HG03097 (cell line): ENCODE results near the gene CHRM4.
"Not testable (repeated sequence)": the region's sequence is repeated elsewhere in the genome, so short reads cannot be mapped to it uniquely, and the experiment has no call there.

Experiments used
- ATAC-seq: cut with Tn5 transposase; IDR thresholded peaks from one replicate; pipeline ENCODE4 v1.9.1; 2021; ENCODE audit not compliant: unreplicated experiment, low FRiP score

The CHRM4 gene

DNA sequence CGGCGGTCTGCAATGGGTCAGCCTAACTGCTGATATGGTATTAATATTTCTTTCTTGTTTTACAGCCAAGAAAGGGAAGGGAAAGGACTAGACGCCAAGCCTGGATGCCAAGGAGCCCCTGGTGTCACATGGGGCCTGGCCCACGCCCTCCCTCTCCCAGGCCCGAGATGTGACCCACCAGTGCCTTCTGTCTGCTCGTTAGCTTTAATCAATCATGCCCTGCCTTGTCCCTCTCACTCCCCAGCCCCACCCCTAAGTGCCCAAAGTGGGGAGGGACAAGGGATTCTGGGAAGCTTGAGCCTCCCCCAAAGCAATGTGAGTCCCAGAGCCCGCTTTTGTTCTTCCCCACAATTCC lies 8.2 kb downstream of the CHRM4 start:
- no peak for ATAC-seq

DNA sequence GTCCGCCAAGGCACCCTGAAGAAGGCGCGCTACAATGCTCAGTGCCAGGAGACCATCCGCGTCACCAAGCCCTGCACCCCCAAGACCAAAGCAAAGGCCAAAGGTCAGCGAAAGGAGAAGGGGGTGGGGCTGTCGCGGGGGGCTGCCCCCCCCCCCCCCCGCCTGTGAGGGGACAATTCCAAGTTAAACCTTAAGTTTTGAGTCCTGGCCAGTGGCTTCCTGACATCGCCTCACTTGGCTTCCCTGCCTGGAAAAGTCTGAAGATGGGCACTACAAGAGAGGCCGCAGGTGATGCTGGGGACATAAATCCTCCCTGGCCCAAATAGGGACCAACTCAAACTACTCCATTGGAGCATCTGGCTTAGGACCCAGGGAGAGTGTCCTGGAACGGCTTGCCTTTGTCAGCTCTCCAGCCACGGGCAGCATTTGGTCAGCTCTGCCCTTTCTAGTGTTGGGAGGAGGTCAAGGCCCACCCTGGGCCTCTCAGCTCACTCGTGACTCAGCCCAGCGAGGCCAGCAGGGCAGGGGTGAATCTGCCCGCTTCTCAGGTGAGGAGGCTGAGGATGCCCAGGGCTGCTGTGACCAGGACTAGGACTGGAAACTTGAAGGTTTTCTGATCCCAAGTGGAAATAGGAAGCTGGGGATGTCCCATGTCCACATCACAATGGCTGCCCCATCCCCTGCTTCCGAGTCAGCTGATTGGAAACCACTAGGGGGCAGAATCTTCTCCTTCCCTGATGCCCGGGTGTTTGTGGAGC lies 8.8 kb downstream of the CHRM4 start:
- no peak for ATAC-seq

DNA sequence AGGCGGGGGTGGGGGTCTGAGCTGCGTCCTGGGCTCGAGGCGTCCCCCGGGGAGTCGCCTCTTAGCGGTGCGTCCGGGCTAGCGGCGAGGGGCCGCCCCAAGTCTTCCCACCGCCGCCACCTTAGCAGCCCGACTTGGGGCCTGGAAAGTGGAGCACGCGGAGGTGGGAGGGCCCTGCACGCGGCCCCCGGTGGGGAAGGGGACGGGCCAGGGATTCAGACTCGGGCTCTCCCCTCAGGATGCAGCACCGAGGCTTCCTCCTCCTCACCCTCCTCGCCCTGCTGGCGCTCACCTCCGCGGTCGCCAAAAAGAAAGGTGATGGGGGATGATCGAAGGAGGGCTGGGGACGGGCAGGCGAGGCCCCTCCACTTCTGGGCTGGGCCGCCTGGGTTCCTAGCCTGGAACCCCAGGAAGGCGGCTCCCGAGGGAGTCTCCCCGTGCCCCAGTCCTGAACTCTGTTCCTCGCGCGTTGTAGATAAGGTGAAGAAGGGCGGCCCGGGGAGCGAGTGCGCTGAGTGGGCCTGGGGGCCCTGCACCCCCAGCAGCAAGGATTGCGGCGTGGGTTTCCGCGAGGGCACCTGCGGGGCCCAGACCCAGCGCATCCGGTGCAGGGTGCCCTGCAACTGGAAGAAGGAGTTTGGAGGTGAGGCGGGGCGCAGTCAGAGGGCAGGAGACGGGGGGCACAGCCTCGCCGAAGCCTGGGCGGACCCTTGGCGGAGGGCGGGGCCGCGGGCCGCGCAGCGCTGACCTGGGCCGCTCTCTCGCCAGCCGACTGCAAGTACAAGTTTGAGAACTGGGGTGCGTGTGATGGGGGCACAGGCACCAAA lies 9.5 kb downstream of the CHRM4 start:
- no peak for ATAC-seq

DNA sequence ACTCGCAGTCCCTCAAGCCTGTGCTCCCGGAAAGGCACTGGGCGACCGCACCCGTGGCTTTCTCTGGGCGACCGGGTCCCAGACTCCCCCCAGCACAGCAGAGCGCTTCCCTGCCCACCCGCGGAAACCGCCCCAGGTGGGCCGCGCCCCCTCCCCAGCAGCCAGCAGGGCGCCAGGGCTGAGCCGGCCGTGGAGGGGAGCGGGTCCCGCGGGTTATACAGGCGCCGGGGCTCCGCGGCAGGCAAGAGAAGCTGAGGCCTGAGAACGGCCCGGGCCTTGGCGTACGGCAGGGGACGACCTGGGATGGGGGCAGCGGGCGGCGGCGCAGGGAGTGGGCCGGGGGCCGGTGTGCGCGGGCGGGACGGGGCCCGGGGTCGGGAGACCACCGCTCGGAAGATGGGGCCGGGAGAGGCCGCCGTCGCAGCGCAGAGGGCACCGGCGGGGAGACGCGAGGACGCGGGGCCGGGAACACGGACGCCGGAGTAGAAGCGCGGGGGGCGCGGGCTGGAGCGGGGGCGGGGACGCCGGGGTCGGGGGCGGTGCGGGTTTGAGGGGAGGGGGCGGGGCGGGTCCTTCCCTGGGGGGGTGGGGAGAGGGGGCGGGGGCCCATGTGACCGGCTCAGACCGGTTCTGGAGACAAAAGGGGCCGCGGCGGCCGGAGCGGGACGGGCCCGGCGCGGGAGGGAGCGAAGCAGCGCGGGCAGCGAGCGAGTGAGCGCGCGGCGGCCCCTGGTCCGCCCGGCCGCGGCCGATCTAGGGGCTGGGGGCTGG lies 10.3 kb downstream of the CHRM4 start, which contains the start of gene MDK:
Gene MDK, plus strand, starts transcription at position 622 of the 771 bp plus-strand sequence. CDS start 389 bp downstream, outside the sequence.
- ATAC-seq, result no peak

DNA sequence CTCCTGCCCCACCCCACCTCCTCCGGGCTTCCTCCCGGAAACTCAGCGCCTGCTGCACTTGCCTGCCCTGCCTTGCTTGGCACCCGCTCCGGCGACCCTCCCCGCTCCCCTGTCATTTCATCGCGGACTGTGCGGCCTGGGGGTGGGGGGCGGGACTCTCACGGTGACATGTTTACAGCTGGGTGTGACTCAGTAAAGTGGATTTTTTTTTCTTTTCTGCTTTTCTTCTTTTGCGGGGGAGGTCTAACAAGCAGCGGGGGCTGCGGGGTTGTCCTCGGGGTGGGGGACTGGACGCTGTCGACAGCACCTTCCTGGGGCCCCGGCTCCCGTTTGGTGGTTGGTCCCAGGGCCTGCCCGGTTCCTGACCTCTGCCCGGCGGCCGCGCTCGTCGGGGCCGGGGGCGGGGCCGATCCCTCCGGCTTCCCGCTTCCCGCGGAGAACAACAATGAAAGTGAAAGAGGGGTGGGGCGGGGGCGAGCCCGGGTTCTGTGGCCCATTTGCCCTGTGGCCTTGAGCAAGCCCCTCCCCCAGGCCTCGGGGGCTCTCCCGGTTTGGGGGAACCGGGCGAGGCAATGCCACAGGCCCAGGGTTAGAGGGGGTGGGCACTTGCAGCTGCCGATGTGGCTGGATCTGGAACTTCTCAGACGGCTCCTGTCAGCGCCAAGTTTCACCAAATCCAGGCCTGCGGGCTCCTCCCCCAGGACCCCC lies 11.1 kb downstream of the CHRM4 start:
- no peak for ATAC-seq

DNA sequence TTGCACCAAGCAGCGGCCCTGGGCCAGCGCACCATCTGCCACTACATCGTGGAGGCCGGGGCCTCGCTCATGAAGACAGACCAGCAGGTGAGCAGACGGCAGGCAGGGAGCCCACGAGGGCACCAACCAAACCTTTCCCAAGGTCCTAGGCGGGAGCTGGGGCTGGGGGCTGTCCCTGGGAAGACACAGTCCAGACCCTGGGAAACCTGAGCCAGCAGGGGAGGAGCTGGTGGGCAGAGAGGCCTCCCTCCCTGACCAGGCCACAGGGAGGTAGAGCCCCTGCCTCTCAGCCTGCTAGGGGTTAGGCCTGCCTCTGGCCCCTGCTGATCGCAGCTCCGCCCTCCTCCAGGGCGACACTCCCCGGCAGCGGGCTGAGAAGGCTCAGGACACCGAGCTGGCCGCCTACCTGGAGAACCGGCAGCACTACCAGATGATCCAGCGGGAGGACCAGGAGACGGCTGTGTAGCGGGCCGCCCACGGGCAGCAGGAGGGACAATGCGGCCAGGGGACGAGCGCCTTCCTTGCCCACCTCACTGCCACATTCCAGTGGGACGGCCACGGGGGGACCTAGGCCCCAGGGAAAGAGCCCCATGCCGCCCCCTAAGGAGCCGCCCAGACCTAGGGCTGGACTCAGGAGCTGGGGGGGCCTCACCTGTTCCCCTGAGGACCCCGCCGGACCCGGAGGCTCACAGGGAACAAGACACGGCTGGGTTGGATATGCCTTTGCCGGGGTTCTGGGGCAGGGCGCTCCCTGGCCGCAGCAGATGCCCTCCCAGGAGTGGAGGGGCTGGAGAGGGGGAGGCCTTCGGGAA lies 11.9 kb downstream of the CHRM4 start:
- not testable (repeated sequence) for ATAC-seq

DNA sequence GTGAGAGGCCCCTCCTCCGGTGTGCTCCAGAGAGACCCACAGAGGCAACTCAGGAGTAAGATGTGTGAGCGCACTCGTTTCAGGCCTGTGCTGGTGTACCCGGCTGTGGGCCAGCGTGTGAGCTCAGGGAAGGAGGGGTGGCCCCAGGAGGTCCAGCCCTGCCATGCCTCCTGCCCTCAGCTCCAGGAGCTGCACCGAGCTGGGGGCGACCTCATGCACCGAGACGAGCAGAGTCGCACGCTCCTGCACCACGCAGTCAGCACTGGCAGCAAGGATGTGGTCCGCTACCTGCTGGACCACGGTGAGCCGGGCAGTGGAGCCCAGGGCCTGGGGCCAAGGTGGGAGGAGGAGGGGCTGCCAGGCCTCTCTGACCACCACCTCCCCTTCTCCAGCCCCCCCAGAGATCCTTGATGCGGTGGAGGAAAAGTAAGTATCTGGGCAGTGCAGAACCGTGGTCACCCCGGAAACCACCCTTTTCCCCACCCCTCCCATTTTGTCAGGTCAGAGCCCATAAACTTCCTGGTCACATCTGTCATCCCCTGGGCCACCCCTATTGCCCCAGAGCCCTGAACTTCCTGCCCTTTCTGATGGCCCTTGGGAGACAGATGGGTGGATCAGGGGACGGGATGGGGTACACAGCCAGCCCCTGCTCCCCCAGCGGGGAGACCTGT lies 12.6 kb downstream of the CHRM4 start:
- no peak for ATAC-seq

DNA sequence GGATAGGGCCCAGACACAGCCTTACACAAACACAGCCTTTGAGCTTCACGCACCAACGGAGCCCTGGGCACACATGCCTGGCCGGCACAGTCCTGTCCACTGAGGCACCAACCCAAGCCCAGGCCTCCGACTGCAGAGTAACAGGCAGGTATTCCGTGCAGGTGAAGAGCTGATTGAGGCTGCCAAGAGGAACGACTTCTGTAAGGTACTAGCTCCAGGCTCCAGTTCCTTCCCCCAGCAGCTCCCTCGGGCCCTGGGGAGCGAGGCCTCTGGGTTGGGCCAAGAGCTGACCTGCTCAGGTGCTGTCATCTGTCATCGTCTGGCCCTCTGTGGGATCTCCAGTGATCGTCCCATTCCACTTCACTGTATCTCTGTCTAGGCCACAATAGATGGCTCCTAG lies 13.3 kb downstream of the CHRM4 start:
- ATAC-seq, result no peak

DNA sequence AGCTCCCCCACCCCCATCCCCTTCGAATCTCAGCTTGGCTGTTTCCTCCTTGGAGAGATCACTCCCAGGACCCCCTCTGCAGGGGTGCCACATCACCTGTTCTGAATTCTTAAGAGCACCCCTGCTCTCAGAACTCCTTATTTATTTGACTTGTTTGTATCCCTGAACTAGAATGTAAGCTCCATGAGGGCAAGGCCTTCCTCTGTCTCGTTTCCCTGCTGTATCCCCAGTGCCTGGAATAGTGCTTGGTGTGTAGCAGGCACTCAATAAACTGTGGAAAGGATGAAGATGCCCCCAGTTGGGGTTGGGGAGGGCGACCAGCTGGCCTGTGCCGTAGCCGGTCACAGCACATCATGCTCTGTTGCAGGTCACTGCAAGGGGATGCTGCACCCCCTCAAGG lies 13.7 kb downstream of the CHRM4 start:
- ATAC-seq, result no peak

DNA sequence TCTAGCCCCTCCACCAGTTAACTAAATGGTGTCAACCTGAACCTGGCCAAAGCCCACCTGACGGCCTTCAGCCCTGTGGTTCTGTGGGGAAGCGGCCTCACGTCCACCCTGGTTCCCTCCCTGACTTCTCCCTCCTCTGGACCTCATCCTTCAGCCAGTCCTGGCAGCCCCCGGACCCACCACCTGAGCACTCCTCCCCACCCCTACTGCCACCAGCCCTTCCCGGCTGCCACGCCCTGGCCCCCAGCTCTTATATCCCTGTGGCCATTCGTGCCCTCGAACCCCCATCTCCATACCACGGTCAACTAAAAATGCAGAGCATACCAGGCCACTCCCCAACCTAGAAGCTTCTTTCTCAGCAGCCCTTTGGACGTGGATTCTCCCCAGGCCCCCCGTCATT lies 14.3 kb downstream of the CHRM4 start:
- ATAC-seq, result no peak

DNA sequence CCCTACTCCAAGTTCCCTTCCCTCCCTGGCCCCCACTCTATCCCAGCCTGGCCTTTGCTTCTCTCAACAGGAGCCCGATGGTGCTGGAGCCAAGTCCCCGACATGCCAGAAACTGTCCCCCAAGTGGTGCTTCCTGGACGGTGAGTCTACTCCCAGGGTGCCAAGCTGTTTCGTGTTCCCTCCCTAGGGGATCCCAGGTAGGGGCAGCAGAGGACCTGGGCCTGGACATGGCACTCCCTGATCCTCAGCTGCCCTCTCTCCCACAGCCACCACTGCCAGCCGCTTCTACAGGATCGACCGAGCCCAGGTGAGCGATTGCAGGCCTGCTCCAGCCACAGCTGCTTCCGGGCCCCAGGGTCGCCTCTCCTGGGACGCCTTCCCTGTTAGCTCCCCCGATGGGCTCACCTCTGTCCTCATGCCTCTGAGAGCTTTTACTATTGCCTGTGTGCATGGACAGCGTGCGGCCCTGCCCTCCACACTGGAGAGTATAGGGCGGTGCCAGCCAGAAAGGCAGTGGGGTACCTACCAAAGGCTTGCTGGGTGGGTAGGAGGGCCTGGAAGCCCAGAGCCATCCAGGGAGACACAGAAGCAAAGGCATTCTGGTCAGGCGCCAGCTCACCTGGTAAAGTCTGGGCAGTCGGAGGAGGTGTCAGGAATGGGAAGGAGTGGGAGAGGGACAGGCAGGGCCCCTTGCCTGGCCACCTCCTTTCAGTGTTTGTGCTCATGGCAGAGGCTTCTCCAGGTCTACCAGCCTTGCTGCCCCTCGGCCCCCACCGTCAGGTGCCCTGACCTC lies 15.1 kb downstream of the CHRM4 start:
- ATAC-seq, result no peak

DNA sequence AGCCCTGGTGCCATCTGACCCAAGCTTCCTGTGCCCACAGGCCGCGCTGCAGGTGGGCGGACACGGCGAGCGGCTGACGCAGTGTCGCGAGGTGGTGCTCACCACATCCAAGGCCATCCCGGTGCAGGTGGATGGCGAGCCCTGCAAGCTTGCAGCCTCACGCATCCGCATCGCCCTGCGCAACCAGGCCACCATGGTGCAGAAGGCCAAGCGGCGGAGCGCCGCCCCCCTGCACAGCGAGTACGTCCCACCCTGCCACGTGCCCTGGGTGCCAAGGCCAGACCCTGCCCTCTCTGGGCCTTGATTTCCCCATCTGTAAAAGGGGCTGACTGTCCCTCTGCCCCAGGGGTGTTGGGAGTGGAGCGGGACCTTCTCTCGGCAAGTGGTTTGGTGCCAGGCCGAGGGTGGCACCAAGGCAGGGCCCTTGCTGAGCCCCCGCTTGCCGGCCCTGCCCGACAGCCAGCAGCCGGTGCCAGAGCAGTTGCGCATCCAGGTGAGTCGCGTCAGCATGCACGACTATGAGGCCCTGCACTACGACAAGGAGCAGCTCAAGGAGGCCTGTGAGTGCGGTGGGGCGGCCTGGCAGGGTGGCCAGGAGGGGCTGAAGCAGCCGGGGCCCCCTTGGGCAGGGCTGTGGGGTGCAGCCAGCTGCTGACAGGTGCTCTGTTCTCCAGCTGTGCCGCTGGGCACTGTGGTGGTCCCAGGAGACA lies 16.0 kb downstream of the CHRM4 start:
- ATAC-seq, result no peak

DNA sequence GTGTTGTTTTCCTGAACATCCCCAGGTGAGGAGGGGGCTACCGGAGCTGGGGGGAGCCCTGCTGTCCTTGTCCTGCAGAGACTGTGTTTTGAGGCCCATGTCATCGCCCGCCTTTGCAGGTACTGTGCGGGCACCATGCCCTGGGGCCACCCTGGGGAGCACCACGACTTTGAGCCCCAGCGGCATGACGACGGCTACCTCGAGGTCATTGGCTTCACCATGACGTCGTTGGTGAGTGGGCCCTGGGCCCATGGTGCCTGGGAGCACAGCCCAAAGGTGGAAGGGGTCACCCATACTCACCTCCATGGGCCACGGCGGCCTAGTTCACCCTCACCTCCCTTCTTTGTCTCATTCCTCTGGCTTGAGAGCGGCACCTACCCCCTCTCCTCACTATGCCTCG lies 16.8 kb downstream of the CHRM4 start:
- ATAC-seq, result no peak

DNA sequence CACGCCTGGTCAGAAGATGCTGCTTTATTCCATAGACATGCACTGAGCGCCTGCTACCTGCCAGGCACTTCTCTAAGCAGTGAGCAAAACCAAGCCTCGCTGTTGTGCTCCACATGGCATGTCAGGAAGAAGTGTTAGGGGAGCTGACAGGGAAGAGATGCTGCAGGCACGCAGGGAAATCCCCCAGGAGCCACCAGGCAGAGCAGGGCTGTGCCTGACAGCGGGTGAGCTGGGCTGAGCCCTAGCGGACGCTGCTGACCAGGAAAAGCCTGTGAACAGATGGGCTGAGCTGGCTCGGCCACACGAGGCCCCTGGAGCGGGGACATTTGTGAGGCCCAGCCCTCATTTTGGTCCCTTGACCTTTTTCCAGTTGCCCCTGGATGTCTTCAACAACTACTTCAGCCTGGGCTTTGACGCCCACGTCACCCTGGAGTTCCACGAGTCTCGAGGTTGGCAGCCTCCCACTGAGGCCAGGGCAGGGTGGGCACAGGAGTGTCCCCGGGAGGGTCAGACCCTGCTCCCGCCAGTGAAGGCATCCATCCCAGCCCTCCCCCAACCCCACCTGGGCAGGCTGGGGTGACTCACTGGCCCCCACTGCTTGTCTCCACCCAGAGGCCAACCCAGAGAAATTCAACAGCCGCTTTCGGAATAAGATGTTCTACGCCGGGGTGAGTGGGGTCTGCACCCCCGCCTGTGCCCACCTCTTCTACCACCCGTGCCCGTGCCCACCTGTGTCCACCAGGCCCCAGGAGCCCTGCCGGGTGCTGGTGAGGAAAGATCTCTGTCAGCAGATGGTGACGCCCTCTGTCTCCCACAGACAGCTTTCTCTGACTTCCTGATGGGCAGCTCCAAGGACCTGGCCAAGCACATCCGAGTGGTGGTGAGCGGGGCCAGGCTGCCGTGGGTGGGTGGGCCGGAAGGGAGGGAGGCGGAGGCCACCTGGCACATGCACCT lies 17.5 kb downstream of the CHRM4 start:
- ATAC-seq, result no peak

DNA sequence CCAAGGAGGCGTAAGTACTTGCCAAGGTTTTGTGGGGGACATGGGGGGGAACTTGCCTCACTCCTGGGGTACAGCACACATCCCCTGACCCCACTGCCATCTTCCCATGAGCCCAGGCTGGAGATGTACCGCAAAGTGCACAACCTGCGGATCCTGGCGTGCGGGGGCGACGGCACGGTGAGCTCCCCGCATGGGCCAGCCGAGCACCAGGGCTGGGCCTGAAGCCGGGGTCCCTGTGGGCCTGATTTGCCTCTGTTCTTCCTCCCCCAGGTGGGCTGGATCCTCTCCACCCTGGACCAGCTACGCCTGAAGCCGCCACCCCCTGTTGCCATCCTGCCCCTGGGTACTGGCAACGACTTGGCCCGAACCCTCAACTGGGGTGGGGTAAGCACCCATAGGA lies 19.1 kb downstream of the CHRM4 start:
- ATAC-seq, result not testable (repeated sequence)

DNA sequence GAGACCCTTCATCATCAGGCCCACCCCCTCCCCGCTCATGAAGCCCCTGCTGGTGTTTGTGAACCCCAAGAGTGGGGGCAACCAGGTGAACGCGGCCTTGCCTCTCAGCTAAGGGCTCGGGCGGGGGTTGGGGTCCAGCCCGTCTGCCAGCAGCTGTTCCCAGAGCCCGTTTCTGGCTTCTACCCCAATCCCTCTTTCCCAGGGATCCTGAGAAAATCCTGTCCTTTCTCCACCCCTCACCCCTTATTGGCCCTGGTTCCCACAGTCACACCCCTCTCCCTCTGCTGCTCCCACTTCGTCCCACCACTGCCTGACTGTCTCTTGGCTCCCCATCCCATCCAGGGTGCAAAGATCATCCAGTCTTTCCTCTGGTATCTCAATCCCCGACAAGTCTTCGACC lies 19.5 kb downstream of the CHRM4 start:
- ATAC-seq, result no peak

DNA sequence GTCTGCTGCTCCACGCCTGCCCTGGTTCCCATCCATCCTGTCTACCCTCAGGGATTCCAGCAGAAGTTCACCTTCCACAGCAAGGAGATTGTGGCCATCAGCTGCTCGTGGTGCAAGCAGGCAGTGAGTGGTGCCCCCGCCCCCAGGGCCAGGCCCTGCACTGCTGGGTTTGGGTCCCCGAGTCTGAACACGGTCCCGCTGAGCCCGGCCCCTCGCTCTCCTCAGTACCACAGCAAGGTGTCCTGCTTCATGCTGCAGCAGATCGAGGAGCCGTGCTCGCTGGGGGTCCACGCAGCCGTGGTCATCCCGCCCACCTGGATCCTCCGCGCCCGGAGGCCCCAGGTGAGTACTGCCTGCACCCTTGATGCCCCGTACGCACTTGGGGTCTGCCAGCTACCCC lies 20.3 kb downstream of the CHRM4 start:
- not testable (repeated sequence) for ATAC-seq
